Kidney tubule cell (primary cell): ENCODE data around the gene PGRMC1.
"Not testable (repeated sequence)": the region's sequence is repeated elsewhere in the genome, so short reads cannot be mapped to it uniquely, and the experiment has no call there.

ENCODE experiments used
- DNase-seq: peaks from one replicate; pipeline ENCODE4 v3.0.0-alpha.2; 2018; ENCODE audit warnings: low spot score

The PGRMC1 gene

DNA sequence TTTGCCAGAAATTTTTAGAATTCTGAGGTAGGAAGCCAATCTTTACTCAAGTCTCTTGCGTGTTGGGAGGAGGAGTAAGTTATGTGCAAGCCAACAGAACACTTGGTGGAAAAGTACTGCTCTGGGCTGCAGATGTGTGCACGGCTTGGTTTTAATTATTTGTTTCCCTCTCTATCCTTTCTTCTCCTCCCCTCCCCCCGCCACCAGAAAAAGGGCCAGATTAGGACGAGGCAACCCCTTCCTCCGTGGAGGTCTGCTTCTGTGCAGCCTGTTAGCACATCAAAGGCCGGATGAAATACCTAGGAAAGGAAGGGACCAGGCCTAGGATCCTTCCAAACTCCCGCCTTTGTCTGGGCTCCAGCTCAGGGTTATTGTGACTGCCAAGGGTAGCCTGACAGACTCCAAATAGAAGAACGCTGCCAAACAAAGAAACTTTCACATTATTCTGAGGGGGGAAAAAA is 1.0 kb upstream of the PGRMC1 start:
- no peak for DNase-seq

DNA sequence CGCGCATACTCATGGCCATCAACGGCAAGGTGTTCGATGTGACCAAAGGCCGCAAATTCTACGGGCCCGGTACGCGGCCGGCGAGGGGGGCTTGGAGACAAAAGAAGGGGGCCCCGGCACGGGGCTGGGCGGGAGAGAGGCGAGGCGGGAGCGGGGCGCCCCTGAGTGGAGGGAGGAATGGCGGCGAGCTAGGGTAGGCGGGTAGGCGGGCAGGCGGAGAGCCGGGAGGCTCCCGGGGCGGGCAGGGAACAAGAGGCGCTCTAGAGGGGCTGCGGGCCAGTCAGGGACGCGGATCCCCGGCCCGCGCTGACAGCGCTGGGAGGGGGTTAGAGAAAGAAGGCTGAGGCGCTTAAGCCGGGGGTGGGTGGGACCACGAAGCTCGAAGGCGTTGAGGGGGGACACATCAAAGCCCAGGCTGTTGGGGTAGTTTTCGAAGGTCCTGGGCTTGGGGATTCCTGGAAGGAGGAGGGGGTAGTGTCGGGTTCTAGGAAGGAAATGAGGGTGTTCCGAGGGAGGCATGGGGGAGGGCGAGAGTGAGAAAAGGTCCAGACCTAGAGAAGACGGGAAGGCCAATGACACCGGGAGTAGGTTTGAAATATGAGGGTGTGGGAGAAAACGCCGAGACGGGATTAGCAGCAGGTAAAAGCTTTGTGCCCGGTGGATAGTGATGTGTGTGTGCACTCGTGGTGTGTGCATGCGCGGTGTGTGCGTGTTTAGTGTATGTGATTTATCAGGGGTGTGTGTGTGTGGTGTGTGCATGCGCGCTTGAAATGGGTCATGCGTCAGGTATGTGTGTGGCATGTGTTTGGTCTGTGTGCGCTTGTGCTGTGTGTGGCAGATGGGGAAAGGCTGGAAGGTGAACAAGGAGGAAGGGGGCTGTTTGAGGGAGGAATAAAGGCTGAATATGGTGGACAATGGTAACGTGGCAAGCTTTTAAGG is 807 bp downstream of the PGRMC1 start:
- peak; percentile 64 for DNase-seq

DNA sequence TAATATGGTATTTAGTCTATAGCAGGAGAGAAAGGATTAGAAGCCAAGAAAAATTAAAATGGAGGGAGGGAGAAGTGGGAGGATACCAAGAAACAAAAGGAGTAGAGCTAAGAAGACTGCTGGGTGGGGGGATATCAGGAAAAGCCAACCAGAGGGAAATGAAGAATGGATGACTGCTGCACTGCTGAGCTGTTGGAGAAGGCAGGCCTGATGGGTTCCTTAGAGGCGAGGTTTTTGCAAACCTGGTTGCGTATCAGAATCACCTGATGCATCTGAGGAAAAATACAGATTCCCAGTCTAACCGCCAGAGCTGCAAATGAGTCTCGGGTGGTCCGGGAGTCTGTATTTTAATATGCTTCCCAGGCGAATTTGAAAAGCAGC is 1.5 kb downstream of the PGRMC1 start:
- no peak for DNase-seq

DNA sequence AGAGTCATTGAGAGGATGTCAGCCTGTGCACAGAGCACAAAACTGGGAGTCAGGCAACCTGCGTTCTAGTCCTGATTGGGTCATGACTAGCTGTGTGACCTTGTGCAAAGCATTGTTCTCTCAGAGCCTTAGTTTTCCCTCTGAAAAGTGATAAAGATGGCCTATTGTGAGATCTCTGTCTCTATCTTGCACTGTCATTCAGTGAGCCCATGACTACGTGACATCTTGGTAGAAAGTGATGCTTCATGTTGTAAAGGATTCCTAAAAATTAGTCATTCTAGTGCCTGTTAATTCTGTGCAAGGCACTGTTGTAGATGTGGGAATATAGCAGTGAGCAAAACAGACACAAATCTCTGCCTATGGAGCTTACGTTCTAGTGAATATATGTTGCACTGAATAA is 2.5 kb downstream of the PGRMC1 start:
- peak; percentile 11 for DNase-seq

DNA sequence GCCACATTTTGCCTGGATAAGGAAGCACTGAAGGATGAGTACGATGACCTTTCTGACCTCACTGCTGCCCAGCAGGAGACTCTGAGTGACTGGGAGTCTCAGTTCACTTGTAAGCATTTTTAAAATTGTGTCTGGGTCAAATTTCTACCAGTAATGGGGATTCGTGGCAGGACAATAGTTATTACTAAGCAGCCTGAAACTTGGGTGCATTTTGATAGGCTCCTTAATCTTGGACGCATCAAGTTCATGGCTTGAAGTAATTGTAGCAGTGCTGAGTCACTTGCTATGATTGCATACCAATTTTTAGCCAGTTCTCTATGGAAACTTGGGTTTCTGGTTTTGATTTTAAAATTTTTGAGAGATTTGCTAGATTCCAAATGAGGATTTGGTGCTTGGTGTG is 4.3 kb downstream of the PGRMC1 start:
- DNase-seq, result peak; percentile 52

DNA sequence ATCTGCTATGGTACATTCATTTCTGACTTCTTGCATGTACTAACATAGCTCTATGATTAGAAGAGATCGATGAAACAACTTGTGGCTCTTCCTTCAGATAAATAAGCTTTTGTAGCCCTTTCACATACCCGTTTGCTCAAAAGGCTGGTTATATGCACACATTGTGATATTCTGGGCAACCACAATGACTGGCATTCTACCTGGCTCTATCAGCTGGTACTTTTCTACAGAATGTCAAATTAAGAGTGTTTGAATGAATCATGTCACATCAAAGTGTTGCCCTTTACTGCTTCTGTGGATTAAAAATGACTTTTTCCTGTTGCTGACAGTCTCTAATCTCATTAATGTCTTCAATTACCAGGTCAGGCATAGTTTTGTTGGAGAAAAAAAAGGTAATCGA is 11.6 kb downstream of the PGRMC1 start:
- DNase-seq, result no peak

DNA sequence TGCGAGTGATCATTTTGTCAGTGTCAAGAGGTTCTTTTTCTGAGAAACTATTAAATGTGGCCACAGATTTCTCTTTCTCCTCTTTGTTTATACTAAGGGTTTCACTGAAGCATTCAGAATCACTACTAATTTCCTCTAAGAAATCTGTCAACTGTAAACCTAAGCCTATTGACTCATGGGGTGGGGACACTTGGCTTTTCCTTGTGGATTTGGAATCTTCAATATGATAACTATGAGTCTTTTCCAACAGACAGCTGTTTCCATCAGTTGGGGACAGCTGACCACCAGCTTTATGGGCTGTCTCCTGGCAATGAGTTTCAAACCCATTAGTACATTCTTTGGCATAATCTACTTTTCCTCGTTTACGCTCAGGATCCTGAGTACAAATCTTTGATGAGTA is 13.8 kb downstream of the PGRMC1 start:
- peak; percentile 39 for DNase-seq

DNA sequence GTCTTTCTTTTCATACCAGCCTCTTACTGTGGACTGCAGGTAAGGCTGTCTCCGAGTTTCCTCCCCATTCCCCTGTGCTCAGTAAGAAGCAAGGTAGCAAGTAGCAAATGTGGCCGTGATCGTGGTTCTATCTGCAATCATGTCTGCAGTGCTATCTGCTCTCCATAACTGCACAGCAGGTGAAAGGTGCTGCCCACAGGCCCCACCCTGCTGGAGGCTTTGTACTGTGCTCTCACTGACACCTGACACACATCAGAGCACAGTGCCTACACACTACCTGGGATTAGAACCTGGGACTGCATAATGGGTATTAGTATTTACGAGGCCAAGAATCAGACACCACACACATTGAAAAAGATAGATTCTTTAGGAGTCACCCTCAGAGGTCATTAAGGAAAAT is 15.3 kb downstream of the PGRMC1 start:
- no peak for DNase-seq

DNA sequence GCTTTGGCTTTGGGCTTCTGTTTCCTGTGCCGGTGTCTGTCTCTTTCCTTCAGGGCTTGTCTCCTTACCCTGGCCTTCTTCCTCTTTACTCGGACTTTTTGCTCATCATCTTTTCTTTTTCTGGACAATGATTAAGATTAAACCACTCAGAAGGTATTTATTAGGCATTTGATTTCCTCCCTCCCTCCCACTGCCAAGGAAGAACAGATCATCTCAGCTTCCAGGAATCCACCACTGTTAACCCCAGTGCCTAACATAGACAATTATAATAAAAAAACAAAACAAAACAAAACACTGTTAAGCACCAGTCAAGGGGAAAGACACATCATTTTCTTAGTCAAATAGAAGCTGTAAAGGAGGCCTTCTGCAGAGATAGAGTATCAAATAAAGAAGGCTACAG is 16.6 kb downstream of the PGRMC1 start:
- DNase-seq, result no peak

DNA sequence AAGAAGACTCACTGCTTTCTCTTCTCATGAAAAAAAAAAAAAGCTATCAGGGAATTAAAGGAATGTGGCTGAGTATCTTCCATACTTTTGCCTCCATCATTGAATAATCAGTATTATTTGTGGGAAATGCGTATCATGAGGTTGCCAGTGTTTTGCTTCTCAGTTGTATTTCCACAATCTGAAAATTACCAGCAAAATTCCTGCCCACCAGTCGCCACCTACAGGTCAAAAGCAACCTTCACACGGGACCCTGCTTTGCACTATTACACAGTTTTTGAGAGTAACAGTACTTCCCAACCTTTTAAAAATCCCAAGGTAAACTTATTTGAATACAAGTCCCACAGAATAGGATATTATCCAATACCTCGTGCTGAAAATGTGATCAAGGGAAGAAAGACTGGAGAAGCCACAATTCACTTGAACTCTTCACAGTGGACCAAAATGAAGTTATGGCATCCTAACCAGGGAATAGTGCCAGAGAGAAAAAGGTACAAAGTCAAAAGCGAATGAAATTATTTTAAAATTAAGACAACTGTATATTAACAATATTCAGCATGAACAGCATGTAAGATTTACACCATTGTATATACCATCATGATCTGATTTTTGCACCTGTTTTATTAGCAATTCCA is 30.4 kb downstream of the PGRMC1 start:
- DNase-seq, result peak; percentile 29

DNA sequence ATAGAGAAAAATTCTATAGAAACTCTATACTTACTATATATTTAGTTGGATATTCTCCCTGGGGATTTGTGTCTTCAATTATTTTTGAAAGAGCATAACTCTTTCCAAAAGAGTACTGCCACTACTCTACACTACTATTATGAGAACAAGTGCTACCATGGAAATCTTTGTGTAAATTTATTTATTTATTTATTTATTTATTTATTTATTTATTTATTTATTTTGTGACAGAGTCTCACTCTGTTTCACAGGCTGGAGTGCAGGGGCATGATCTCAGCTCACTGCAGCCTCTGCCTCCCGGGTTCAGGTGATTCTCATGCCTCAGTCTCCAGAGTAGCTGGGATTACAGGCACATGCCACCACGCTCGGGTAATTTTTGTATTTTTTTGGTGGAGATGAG is 31.0 kb downstream of the PGRMC1 start:
- DNase-seq, result not testable (repeated sequence)

DNA sequence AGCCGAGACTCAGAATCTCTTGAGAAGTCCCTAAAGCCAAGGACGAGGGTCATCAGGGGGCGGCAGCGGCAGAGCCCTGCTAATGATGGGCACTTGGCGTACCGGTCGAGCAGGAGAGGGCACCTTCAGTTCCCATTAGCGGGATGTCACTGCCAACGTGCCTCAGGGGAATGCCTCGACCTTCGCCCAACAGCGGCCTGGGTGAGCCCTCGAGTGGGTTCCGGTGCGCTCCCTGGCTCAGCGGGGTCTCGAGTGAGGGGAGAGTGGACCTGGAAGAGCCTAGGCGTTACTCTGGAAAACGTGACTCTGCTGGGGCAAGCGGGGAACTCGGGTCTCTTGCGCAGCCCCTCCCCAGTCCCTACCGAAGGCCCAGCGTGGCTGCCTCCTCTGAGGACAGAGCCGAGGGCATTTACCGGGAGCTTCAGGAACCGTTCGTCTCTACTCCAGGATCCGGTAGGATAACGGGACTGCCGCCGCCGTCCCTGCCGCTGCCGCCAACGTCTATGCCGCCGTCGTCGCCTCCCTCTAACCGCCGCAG is 36.9 kb downstream of the PGRMC1 start:
- no peak for DNase-seq

DNA sequence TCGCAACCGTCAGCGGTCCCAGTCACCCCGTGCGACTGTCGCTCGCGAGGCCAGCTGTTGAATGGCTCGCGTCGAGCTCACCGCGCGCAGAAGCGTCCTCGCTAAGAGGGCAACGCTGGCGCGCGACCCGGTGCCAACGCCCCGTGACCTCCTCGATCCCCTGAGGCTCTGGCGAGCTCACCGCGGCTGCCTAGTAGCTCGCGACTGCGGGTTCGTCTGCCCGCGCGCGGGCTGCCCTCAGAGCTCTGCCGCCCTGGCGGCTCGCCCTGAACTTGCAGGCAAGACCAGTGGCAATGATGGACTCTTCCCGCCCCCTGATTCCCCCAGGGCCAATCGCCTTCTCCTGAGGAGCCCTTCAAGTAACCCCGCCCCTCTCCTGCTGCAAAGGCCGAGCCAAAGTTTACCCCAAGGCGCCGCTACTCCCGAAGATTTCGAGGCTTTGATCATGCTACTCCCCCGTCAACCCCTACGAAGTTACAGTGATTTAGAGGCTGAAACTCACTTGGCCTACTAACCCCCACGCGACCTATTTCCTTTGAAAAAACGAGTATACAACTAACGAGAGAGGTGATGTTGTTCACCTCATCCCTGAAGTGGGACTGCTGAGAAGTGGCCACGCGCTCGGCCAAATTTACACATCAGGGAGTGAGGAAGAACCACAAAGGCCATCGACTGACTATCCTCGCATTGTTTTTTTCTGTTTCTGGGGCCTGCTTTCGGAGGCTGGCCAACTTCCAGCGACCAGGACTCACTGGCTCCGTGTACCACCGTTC is 37.5 kb downstream of the PGRMC1 start:
- DNase-seq, result peak; percentile 58

DNA sequence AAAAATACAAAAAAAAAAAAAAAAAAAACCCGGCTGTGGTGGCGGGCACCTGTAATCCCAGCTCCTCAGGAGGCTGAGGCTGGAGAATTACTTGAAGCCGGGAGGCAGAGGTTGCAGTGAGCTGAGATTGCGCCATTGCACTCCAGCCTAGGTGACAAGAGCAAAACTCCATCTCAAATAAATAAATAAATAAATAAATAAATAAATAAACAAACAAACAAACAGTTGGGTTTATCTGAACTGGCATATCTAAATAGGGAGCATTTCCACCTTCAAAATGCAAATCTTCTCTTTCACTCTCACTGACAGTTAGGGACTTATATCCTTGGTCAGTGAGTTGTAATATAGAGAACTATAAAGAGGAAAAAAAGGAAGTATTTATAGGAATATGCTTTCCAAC is 46.3 kb downstream of the PGRMC1 start:
- not testable (repeated sequence) for DNase-seq

DNA sequence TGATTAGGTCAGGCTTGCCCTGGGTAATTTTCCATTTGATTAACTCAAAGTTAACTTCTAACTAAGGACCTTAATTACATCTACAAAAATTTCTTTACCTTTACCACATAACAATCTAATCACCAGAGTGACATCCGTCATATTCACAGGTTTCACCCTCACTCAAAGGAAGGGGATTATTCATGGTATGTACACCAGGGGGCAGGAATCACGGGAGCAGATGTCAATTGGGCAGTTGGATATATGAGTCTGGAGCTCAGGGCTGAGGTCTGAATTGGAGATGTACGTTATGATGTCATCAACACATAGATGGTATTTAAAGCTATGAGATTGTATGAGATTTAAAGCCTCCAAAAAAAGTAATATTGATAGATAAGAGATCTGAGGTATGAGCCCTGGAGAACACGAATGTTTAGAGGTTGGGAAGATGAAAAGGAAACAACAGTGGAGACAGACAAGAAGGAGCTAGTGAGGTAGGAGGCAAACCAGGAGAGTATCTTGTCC is 52.9 kb downstream of the PGRMC1 start:
- DNase-seq, result no peak

DNA sequence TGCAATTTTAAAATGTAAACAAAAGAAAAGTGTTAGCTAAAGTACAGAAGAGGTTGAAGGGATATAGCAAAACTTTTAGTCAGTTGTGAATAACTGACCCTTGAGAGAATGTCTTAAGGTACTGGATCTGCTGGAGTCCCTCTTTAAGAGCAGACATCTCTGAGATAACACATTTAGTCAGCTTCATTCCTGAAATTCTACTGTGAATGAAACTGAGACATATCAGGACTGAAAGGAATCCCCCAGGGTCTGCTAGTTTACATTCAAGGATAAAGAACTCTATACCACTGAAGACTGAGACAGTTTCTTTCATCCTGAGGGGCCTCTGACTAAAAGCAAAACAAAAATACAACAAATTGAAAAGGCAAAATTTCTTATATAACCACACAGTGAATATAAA is 54.4 kb downstream of the PGRMC1 start:
- no peak for DNase-seq

DNA sequence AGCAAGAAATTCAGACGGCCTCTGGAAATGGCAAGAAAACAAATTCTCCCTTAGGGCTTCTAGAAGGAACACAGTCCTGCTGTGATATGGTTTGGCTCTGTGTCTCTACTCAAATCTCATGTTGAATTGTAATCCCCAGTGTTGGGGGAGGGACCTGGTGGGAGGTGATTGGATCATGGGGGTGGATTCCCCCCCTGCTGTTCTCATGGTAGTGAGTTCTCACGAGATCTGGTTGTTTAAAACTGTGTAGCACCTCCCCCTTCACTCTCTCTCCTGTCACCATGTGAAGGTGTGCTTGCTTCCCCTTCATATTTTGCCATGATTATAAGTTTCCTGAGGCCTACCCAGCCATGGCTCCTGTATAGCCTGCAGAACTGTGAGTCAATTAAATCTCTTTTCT is 55.2 kb downstream of the PGRMC1 start:
- not testable (repeated sequence) for DNase-seq

DNA sequence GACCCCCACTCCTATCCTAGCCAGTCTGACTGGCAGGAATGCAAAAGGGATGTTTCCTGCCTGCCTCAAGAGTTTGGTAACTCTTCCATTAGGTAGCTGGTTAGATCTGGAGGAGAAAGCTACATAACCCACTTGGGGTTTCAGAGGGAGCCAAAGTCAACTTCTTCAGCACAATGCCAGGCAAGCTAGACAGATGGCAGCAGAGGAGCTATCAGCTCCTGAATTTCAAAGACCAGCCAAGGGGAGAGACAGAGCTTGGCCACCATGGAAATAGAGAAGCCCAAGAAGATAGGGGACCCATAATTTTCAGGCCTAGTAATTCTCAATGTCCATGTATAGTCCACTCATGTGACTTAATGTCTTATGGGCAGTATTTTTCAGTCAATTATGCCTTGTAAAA is 56.4 kb downstream of the PGRMC1 start:
- no peak for DNase-seq
